KMS-11 (cell line): ENCODE results near the gene TRIM5.
"Not testable (repeated sequence)": the region's sequence is repeated elsewhere in the genome, so short reads cannot be mapped to it uniquely, and the experiment has no call there.

Experiments used
- H2AFZ ChIP-seq: fragments of 200-600 bp; sonication (generic); 2 replicates; pipeline ENCODE4 v1.6.1; 2016; ENCODE audit warnings: antibody characterized with exemption, mixed run types, low read depth
- H3K27ac ChIP-seq: fragments of 200-600 bp; sonication (generic); 2 replicates; pipeline ENCODE4 v1.6.1; 2016; ENCODE audit warnings: mild to moderate bottlenecking, mixed run types
- H3K27me3 ChIP-seq: fragments of 200-600 bp; sonication (generic); 2 replicates; pipeline ENCODE4 v1.6.1; 2017; ENCODE audit warnings: mild to moderate bottlenecking, low read depth, mixed run types, moderate library complexity; ENCODE audit not compliant: insufficient read depth
- H3K36me3 ChIP-seq: fragments of 200-600 bp; sonication (generic); 2 replicates; pipeline ENCODE4 v1.6.1; 2017; ENCODE audit warnings: mild to moderate bottlenecking, mixed run types; ENCODE audit not compliant: insufficient read depth
- H3K4me1 ChIP-seq: fragments of 200-600 bp; sonication (generic); 2 replicates; pipeline ENCODE4 v1.6.1; 2016; ENCODE audit warnings: mild to moderate bottlenecking, low read depth, mixed run types; ENCODE audit not compliant: poor library complexity, severe bottlenecking
- H3K4me2 ChIP-seq: fragments of 200-600 bp; sonication (generic); 2 replicates; pipeline ENCODE4 v1.7.0; 2016; ENCODE audit warnings: mild to moderate bottlenecking, mixed run types
- H3K4me3 ChIP-seq: fragments of 200-600 bp; sonication (generic); IDR thresholded peaks from 2 replicates; pipeline ENCODE4 v1.6.1; 2017; ENCODE audit warnings: low read depth, low read length, mixed read lengths; ENCODE audit not compliant: insufficient read depth
- H3K79me2 ChIP-seq: fragments of 200-600 bp; sonication (generic); 2 replicates; pipeline ENCODE4 v1.6.1; 2016; ENCODE audit warnings: low read depth, mixed run types; ENCODE audit not compliant: insufficient read depth
- H3K9ac ChIP-seq: fragments of 200-600 bp; sonication (generic); 2 replicates; pipeline ENCODE4 v1.6.1; 2016; ENCODE audit warnings: mild to moderate bottlenecking, mixed run types
- H4K20me1 ChIP-seq: fragments of 200-600 bp; sonication (generic); 2 replicates; pipeline ENCODE4 v1.6.1; 2016; ENCODE audit warnings: mild to moderate bottlenecking, mixed run types; ENCODE audit not compliant: insufficient read depth
- TF ChIP-seq, protein P1 (sequence below): fragments of 200-600 bp; sonication (generic); conservative IDR thresholded peaks from 2 replicates; pipeline ENCODE4 v1.6.1; 2017; ENCODE audit warnings: low read depth, mild to moderate bottlenecking, antibody characterized with exemption, low read length, moderate library complexity, mixed read lengths

TRIM5 gene

DNA sequence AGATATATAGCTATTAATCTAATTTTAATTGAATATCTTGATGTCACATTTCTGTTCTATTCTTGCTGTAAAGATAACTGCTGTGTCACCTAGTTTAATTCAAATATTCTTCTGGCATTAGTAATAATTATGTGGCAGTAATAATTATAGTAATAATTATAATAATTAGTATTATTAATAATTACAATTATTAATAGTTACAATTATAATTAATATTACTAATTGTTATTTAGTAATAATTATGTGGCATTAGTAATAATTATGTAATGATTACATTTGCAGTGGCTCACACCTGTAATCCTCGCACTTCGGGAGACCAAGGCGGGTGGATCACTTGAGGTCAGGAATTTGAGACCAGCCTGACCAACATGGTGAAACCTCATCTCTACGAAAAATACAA lies 1.6 kb upstream of the TRIM5 start:
- Histone ChIP-seq H3K36me3 (no peaks in the 10 kb centered on the region), H3K4me2 (no peak overlapping the region), H3K4me3 (no peak overlapping the region), H3K27me3 (no peaks in the 10 kb centered on the region), H4K20me1 (no peaks in the 10 kb centered on the region), H3K4me1 (peaks cover 12% of the 10 kb centered on the region), H2AFZ (no peak overlapping the region), H3K27ac (no peak overlapping the region), H3K9ac (no peak overlapping the region), H3K79me2 (no peaks in the 10 kb centered on the region)
- TF ChIP-seq, protein P1, sequence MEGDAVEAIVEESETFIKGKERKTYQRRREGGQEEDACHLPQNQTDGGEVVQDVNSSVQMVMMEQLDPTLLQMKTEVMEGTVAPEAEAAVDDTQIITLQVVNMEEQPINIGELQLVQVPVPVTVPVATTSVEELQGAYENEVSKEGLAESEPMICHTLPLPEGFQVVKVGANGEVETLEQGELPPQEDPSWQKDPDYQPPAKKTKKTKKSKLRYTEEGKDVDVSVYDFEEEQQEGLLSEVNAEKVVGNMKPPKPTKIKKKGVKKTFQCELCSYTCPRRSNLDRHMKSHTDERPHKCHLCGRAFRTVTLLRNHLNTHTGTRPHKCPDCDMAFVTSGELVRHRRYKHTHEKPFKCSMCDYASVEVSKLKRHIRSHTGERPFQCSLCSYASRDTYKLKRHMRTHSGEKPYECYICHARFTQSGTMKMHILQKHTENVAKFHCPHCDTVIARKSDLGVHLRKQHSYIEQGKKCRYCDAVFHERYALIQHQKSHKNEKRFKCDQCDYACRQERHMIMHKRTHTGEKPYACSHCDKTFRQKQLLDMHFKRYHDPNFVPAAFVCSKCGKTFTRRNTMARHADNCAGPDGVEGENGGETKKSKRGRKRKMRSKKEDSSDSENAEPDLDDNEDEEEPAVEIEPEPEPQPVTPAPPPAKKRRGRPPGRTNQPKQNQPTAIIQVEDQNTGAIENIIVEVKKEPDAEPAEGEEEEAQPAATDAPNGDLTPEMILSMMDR, result no peak

DNA sequence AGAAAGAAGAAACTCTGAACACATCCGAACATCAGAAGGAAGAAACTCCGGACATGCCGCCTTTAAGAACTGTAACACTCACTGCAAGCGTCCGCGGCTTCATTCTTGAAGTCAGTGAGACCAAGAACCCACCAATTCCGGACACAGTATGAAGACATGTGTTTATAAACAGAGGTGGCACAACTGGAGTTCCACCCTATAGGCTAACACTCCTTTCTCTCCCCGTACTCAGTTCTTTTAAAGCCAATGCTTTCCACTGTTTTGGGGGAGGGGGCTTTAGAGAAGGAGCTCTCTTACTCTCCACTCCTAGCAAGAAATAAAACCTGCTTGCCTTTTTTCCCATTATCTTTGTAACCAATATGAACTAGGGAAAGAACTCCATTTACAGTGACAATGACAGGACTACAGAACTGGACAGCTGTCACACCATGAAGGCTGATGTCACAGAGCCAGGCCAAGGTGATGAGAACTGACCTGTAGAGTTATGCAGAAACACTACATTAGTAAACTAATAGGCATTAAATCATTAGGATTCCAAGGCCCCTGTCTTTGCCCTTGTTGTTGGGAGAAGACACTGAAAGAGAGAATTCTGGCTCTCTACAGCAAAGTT lies 733 bp downstream of the TRIM5 start:
- Histone ChIP-seq H2AFZ (peak overlapping the region; percentile 51; the same call in 1 of the 2 replicates), H3K4me2 (peak overlapping the region; percentile 33; the same call in 1 of the 2 replicates)

DNA sequence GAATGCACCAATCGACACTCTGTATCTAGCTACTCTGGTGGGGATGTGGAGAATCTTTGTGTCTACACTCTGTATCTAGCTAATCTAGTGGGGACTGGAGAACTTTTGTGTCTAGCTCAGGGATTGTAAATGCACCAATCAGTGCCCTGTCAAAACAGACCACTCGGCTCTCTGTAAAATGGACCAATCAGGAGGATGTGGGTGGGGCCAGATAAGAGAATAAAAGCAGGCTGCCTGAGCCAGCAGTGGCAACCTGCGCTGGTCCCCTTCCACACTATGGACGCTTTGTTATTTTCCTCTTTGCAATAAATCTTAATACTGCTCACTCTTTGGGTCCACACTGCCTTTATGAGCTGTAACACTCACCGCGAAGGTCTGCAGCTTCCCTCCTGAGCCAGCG lies 1.3 kb downstream of the TRIM5 start:
- not testable (repeated sequence) for H3K79me2 ChIP-seq, H3K4me3 ChIP-seq, H3K4me2 ChIP-seq, H3K27me3 ChIP-seq, H4K20me1 ChIP-seq, H3K4me1 ChIP-seq, H3K36me3 ChIP-seq, H2AFZ ChIP-seq, H3K27ac ChIP-seq, H3K9ac ChIP-seq

More for the DNA sequence above, 733 bp downstream of the TRIM5 start:
- no peaks in the 10 kb centered on the region for H3K79me2 ChIP-seq
- no peaks in the 10 kb centered on the region for H4K20me1 ChIP-seq
- H3K27me3 ChIP-seq, result no peaks in the 10 kb centered on the region
- TF ChIP-seq, protein P1, result no peak
- H3K27ac ChIP-seq, result peak overlapping the region; percentile 77; the same call in 1 of the 2 replicates
- peaks cover 5% of the 10 kb centered on the region for H3K4me1 ChIP-seq
- H3K36me3 ChIP-seq, result no peaks in the 10 kb centered on the region
- no peak overlapping the region for H3K4me3 ChIP-seq
- peak overlapping the region; percentile 77; the same call in 1 of the 2 replicates for H3K9ac ChIP-seq

DNA sequence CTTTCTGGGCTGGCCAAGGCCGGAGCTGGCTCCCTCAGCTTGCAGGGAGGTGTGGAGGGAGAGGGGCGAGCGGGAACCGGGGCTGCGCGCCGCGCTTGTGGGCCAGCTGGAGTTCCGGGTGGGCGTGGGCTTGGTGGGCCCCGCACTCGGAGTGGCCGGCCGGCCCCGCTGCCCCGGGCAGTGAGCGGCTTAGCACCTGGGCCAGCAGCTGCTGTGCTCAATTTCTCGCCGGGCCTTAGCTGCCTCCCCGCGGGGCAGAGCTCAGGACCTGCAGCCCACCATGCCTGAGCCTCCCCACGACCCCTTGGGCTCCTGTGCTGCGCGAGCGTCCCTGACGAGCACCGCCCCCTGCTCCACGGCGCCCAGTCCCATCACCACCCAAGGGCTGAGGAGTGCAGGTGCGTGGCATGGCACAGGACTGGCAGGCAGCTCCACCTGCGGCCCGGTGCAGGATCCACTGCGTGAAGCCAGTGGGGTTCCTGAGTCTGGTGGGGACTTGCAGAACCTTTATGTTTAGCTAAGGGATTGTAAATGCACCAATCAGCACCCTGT lies 1.9 kb downstream of the TRIM5 start:
- H3K4me1 ChIP-seq, H3K36me3 ChIP-seq, H2AFZ ChIP-seq, H3K4me2 ChIP-seq, H3K4me3 ChIP-seq, H3K27me3 ChIP-seq, H3K9ac ChIP-seq, H3K27ac ChIP-seq, H4K20me1 ChIP-seq, H3K79me2 ChIP-seq: not testable (repeated sequence)

DNA sequence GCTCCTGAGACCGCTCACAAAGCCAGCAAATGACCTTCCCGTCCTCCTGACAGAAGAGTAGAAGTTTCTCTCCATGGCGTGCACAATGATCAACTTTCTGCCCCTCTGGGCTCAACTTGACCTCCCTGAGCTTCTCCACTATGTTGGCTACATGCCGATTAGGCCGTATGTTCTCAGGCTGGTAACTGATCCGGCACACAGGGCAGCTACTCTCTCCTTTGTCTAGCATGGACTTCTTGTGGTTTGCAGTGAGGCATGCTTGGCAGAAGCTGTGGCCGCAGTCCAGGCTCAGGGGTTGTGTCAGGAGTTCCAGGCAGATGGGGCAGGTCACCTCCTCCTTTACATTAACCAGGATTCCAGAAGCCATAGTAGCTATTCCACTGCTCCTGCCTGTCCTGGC lies 5.1 kb downstream of the TRIM5 start:
- Histone ChIP-seq H4K20me1 (no peaks in the 10 kb centered on the region), H3K36me3 (no peaks in the 10 kb centered on the region), H2AFZ (no peak overlapping the region), H3K4me3 (no peak overlapping the region), H3K4me1 (no peaks in the 10 kb centered on the region), H3K27me3 (no peaks in the 10 kb centered on the region), H3K27ac (no peak overlapping the region), H3K9ac (no peak overlapping the region), H3K79me2 (no peaks in the 10 kb centered on the region), H3K4me2 (no peak overlapping the region)
- TF ChIP-seq, protein P1, result no peak
